Measurements from ENCODE around the gene IRF2BP2.

IRF2BP2 gene

DNA sequence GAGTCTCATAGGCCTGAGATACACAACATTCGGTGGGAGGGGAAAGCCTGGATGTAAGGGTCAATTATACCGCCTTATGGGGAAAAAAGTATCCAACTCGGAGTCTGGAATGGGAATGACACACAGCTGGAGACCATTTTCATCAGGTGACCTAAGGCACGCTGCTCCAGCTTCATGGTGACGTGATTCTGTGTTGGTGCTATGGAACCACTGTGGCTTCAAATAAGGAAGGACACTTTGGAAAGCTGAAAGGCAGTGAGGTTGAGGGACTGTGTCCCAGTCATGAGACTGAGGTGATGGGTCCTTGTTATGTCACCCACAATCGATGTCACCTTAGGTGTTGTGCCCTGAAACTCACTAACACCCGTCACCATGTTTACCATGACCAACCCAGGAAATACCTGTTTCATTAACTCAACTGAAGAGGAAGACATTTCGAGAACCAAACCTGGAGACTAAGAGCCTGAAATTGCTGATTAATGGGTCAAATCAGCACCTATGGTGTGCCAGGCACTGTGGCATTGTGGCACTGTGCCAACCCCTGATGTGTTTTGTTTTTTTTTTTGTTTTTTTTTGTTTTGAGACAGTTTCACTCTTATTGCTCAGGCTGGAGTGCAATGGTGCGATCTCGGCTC, 54.5 kb downstream of the IRF2BP2 start:
- no peak for DNase-seq

DNA sequence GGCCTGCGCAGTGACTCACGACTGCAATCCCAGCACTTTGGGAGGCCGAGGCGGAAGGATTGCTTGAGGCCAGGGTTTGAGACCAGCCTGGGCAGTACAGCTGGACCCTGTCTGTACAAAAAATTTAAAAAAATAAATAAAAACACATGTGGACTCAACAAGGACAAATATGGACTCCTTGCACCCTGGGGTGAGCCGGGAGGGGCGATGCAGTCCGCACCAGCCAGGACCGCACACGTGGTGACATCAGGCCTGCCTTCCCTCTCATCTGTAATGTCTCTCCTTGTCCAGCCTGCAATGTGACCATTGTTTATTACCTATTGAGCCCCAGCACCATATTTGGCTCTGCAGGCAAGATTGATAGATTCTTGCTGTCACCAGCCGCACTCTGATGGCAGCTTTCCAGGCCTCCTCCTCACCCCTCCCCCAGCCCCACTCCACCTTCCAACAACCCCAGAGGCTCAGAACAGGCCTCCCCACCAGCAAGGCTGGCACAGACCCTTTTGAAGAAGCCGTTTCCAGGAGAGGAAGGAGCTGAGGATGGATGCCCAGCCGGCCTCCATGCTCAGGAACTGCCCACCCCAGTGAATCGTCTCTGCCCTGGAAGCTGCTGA, 55.2 kb downstream of the IRF2BP2 start:
- DNase-seq, result no peak
